ENCODE results near the gene ZNF653. TPM values are rescaled to one million over a fixed set of nuclear protein-coding genes. Genes with fewer than 3 reads are reported as not detected.

The ZNF653 gene
- total RNA-seq, 5 donors from 2014 or later (not counting 1 experiment from before 2014, with no cell fraction given) = 12.7 to 24.8 (median 22.2) TPM

DNA sequence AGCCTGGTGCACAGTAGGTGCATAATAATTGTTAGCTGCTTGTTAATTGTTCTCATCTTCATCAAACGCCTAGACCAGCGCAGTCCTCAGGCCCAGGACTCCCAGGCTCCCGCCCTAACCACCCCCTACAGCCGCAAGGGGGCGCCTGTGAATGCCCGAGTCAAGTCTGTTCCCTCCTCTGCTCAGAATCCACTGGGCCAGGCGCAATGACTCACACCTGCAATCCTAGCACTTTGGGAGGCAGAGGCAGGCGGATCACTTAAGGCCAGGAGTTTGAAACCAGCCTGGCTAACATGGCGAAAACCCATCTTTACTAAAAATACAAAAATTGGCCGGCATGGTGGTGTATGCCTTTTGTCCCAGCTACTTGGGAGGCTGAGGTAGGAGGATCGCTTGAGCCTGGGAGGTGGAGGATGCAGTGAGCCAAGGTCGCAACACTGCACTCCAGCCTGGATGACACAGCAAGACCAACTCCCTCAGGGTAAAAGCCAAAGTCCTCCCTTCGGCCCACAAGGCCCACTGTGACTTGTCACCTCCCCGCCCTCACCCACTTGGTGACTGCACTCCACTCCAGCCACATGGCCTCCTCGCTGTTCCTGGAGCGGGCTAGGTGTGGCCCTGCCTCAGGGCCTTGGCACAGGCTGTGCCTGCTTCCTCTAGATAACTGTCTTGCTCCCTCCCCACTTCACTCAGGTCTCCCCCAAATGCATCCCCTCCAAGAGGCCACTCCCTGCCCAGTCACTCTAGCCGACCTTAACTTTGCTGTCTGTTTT, 9.1 kb downstream of the ZNF653 start:
- peaks cover 0 to 5% (median 3%) of the 10 kb centered on the region in 3 donors for H3K4me1 Mint-ChIP-seq
- DNase-seq (peak in 31 of 35 experiments; percentile 26 to 69 (median 50)), ATAC-seq (replicated peaks in 1 of 4) (peak; percentile 54 to 70 (median 64))
- Histone ChIP-seq H3K4me3 (ENCODE audit: control insufficient read depth in 1 of 2, extremely low read depth in 1 of 2, low read length in 1 of 2) (no peak overlapping the region), H3K36me3 (ENCODE audit: control insufficient read depth in 2 of 2, extremely low read depth in 1 of 2, insufficient read depth in 1 of 2, low read length in 1 of 2) (peaks cover 6 to 23% of the 10 kb centered on the region in 2 donors), H3K27me3 (replicated peaks in 1 of 2; ENCODE audit: control insufficient read depth in 2 of 2, extremely low read depth in 1 of 2, insufficient read depth in 2 of 2, low read length in 1 of 2) (peaks cover 0 to 4% of the 10 kb centered on the region in 2 experiments), H3K4me1 (ENCODE audit: control insufficient read depth in 1 of 2, extremely low read depth in 1 of 2, insufficient read depth in 2 of 2, low read length in 2 of 2) (no peaks in the 10 kb centered on the region), H3K27ac (ENCODE audit: low read length) (no peak overlapping the region), H3K9me3 (no peaks in the 10 kb centered on the region)
- no peaks in the 10 kb centered on the region for H3K27me3 Mint-ChIP-seq
- H3K4me3 Mint-ChIP-seq = no peak overlapping the region
- H3K36me3 Mint-ChIP-seq = peaks cover 23% of the 10 kb centered on the region
- POLR2A ChIA-PET = interaction anchor here in 1 of 2 donors (0.5 kb wide), 1 partner anchor 1185 kb away, joined by 9 read pairs; no protein-coding TSS in a partner anchor
- no peaks in the 10 kb centered on the region for H3K9me3 Mint-ChIP-seq
- CTCF ChIA-PET = interaction anchor here in 1 of 2 donors (0.6 kb wide), 1 partner anchor 213 kb away, joined by 4 read pairs; no protein-coding TSS in a partner anchor
- H3K27ac Mint-ChIP-seq = no peak overlapping the region
- 66% methylated on average over 10 of the region's 17 CpGs for WGBS (ENCODE audit: insufficient coverage)

GRCh38 chr19:11495885-11496284, 9.8 kb downstream of the ZNF653 start:
- peaks cover 22% of the 10 kb centered on the region for H3K36me3 Mint-ChIP-seq
- WGBS (ENCODE audit: insufficient coverage) = 95% methylated on average over 19 of the region's 22 CpGs
- H3K4me3 Mint-ChIP-seq = no peak overlapping the region
- CTCF ChIA-PET = no interaction called here
- Histone ChIP-seq H3K9me3 (no peaks in the 10 kb centered on the region), H3K27ac (ENCODE audit: low read length) (no peak overlapping the region), H3K27me3 (replicated peaks in 1 of 2; ENCODE audit: control insufficient read depth in 2 of 2, extremely low read depth in 1 of 2, insufficient read depth in 2 of 2, low read length in 1 of 2) (peaks cover 0 to 4% of the 10 kb centered on the region in 2 experiments), H3K4me3 (ENCODE audit: control insufficient read depth in 1 of 2, extremely low read depth in 1 of 2, low read length in 1 of 2) (no peak overlapping the region), H3K4me1 (ENCODE audit: control insufficient read depth in 1 of 2, extremely low read depth in 1 of 2, insufficient read depth in 2 of 2, low read length in 2 of 2) (no peaks in the 10 kb centered on the region), H3K36me3 (ENCODE audit: control insufficient read depth in 2 of 2, extremely low read depth in 1 of 2, insufficient read depth in 1 of 2, low read length in 1 of 2) (peaks cover 6 to 26% of the 10 kb centered on the region in 2 donors)
- H3K4me1 Mint-ChIP-seq = peaks cover 0 to 3% (median 2%) of the 10 kb centered on the region in 3 donors
- no peaks in the 10 kb centered on the region for H3K9me3 Mint-ChIP-seq
- no peak overlapping the region for H3K27ac Mint-ChIP-seq
- DNase-seq (no peak), ATAC-seq (replicated peaks in 1 of 4) (no peak)
- POLR2A ChIA-PET = no interaction called here
- H3K27me3 Mint-ChIP-seq = no peaks in the 10 kb centered on the region

- Mint-ChIP-seq H3K9me3 (no peaks in the 10 kb centered on the region), H3K4me3 (no peak overlapping the region), H3K27ac (no peak overlapping the region), H3K27me3 (no peaks in the 10 kb centered on the region), H3K4me1 (peaks cover 0 to 2% (median 0%) of the 10 kb centered on the region in 3 donors), H3K36me3 (peaks cover 26% of the 10 kb centered on the region)
- H3K4me1 ChIP-seq (ENCODE audit: control insufficient read depth in 1 of 2, extremely low read depth in 1 of 2, insufficient read depth in 2 of 2, low read length in 2 of 2) = no peaks in the 10 kb centered on the region
- H3K27ac ChIP-seq (ENCODE audit: low read length) = no peak overlapping the region
- ChIA-PET CTCF (no interaction called here), POLR2A (no interaction called here)
- peaks cover 6 to 29% of the 10 kb centered on the region in 2 donors for H3K36me3 ChIP-seq (ENCODE audit: control insufficient read depth in 2 of 2, extremely low read depth in 1 of 2, insufficient read depth in 1 of 2, low read length in 1 of 2)
- 97% methylated on average over 10 of the region's 10 CpGs for WGBS (ENCODE audit: insufficient coverage)
- H3K4me3 ChIP-seq (ENCODE audit: control insufficient read depth in 1 of 2, extremely low read depth in 1 of 2, low read length in 1 of 2) = no peak overlapping the region
- no peaks in the 10 kb centered on the region for H3K9me3 ChIP-seq
- H3K27me3 ChIP-seq (replicated peaks in 1 of 2; ENCODE audit: control insufficient read depth in 2 of 2, extremely low read depth in 1 of 2, insufficient read depth in 2 of 2, low read length in 1 of 2) = peaks cover 0 to 4% of the 10 kb centered on the region in 2 experiments
- DNase-seq (no peak), ATAC-seq (replicated peaks in 1 of 4) (no peak)
Measured at GRCh38 chr19:11495481-11495880, 10.2 kb downstream of the ZNF653 start.

DNA sequence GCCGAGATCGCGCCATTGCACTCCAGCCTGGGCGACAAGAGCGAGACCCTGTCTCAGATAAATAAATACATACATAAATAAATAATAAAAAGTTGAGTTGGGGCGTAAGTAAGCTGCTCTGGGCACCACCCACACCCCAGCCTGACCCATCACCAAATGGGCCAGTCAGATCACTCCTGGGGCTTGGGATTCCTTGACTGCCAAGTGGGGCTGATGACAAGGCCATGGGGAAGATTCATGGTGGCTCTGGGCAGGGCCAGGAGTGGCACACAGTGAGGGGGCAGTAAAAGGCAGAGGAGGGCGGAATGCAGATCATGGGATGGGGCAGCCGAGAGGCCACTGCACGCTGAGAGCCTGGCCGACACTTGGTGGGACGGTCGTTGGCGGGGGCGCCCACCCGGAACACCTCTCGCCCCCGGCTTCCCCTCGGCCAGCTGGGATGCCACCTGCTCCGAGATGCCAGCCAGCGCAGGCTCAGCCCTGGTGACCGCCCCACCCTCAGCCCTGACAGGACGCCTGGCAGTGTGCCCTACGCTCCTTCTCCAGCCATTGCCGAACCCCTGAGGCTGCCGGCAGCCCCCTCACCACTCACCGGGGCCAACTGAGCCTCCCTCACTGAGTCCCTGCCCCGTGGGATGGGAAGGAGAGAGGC, 10.9 kb downstream of the ZNF653 start:
- H3K27me3 ChIP-seq (replicated peaks in 1 of 2; ENCODE audit: control insufficient read depth in 2 of 2, extremely low read depth in 1 of 2, insufficient read depth in 2 of 2, low read length in 1 of 2) = peaks cover 0 to 4% of the 10 kb centered on the region in 2 experiments
- no peaks in the 10 kb centered on the region for H3K4me1 ChIP-seq (ENCODE audit: control insufficient read depth in 1 of 2, extremely low read depth in 1 of 2, insufficient read depth in 2 of 2, low read length in 2 of 2)
- H3K9me3 ChIP-seq = no peaks in the 10 kb centered on the region
- H3K4me1 Mint-ChIP-seq = no peaks in the 10 kb centered on the region
- DNase-seq (no peak), ATAC-seq (replicated peaks in 1 of 4) (no peak)
- WGBS (ENCODE audit: insufficient coverage) = 99% methylated on average over 13 of the region's 27 CpGs
- H3K4me3 ChIP-seq (ENCODE audit: control insufficient read depth in 1 of 2, extremely low read depth in 1 of 2, low read length in 1 of 2) = no peak overlapping the region
- peaks cover 6 to 34% of the 10 kb centered on the region in 2 donors for H3K36me3 ChIP-seq (ENCODE audit: control insufficient read depth in 2 of 2, extremely low read depth in 1 of 2, insufficient read depth in 1 of 2, low read length in 1 of 2)
- no peak overlapping the region for H3K27ac Mint-ChIP-seq
- ChIA-PET POLR2A (no interaction called here), CTCF (no interaction called here)
- no peak overlapping the region for H3K27ac ChIP-seq (ENCODE audit: low read length)
- H3K27me3 Mint-ChIP-seq = no peaks in the 10 kb centered on the region
- H3K9me3 Mint-ChIP-seq = no peaks in the 10 kb centered on the region
- peaks cover 25% of the 10 kb centered on the region for H3K36me3 Mint-ChIP-seq
- H3K4me3 Mint-ChIP-seq = no peak overlapping the region

GRCh38 chr19:11489378-11489777, 16.3 kb downstream of the ZNF653 start:
- H3K27ac ChIP-seq (ENCODE audit: low read length) = no peak overlapping the region
- no peak overlapping the region for H3K4me3 ChIP-seq (ENCODE audit: control insufficient read depth in 1 of 2, extremely low read depth in 1 of 2, low read length in 1 of 2)
- POLR2A ChIA-PET = interaction anchor here in 1 of 2 donors (0.5 kb wide), 1 partner anchor 29 kb away, joined by 3 read pairs; no protein-coding TSS in a partner anchor
- H3K36me3 ChIP-seq (ENCODE audit: control insufficient read depth in 2 of 2, extremely low read depth in 1 of 2, insufficient read depth in 1 of 2, low read length in 1 of 2) = peaks cover 9 to 23% of the 10 kb centered on the region in 2 donors
- no peaks in the 10 kb centered on the region for H3K9me3 Mint-ChIP-seq
- no peak overlapping the region for H3K27ac Mint-ChIP-seq
- H3K36me3 Mint-ChIP-seq = peaks cover 20% of the 10 kb centered on the region
- H3K4me1 Mint-ChIP-seq = peaks cover 0 to 2% (median 0%) of the 10 kb centered on the region in 3 donors
- no peaks in the 10 kb centered on the region for H3K4me1 ChIP-seq (ENCODE audit: control insufficient read depth in 1 of 2, extremely low read depth in 1 of 2, insufficient read depth in 2 of 2, low read length in 2 of 2)
- CTCF ChIA-PET = no interaction called here
- H3K4me3 Mint-ChIP-seq = no peak overlapping the region
- H3K27me3 Mint-ChIP-seq = peaks cover 0 to 2% of the 10 kb centered on the region in 2 donors
- no peaks in the 10 kb centered on the region for H3K9me3 ChIP-seq
- H3K27me3 ChIP-seq (replicated peaks in 1 of 2; ENCODE audit: control insufficient read depth in 2 of 2, extremely low read depth in 1 of 2, insufficient read depth in 2 of 2, low read length in 1 of 2) = no peaks in the 10 kb centered on the region
- WGBS (ENCODE audit: insufficient coverage) = 92% methylated on average over 6 of the region's 7 CpGs
- DNase-seq = no peak
- ATAC-seq (replicated peaks in 1 of 4) = no peak

DNA sequence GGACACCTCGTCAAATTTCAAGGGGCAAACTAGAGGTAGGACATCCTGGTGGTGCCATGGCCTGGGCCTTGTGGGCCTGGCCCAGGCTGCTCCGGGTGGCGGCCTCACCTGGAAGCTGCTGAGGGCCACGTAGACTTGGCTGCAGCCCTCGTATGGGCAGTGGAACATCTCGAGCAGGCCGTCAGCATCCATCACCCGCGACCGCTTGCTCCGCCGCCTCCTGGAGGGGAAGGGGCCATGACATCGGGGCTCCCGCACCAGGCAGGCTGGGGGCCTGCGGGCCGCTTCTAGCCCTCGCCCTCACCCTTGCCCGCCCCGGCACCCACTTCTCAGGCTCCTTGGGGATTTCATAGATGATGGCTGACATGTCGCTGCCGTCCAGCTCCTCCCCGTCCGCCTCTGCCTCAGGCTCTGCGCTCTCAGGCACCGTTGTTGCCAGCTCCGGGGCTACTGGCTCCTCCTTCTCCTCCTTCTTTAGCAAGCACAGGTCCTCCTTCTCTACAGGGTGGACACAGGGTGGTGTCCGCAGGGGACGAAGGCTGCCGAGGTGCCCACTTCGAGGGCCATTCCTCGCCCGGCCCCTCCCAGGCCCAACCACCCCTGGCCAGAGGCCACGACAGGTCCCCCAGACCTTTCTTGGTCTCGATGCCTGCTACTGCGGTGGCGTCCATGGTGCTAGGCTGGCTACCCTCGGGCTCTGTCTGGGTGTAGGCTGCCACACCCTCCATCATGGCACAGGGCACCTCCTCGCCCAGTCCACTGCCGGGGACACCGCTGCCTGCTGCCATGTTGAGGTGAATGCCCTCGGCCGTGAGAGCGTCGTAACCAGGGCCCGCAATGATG, 18.8 kb downstream of the ZNF653 start:
- CTCF ChIA-PET = no interaction called here
- Histone ChIP-seq H3K4me3 (ENCODE audit: control insufficient read depth in 1 of 2, extremely low read depth in 1 of 2, low read length in 1 of 2) (no peak overlapping the region), H3K4me1 (ENCODE audit: control insufficient read depth in 1 of 2, extremely low read depth in 1 of 2, insufficient read depth in 2 of 2, low read length in 2 of 2) (peaks cover 4 to 15% of the 10 kb centered on the region in 2 experiments), H3K9me3 (no peaks in the 10 kb centered on the region), H3K27me3 (replicated peaks in 1 of 2; ENCODE audit: control insufficient read depth in 2 of 2, extremely low read depth in 1 of 2, insufficient read depth in 2 of 2, low read length in 1 of 2) (peaks cover 0 to 17% of the 10 kb centered on the region in 2 experiments), H3K27ac (ENCODE audit: low read length) (no peak overlapping the region), H3K36me3 (ENCODE audit: control insufficient read depth in 2 of 2, extremely low read depth in 1 of 2, insufficient read depth in 1 of 2, low read length in 1 of 2) (peaks cover 9 to 15% of the 10 kb centered on the region in 2 donors)
- H3K27me3 Mint-ChIP-seq = peaks cover under 1 to 11% of the 10 kb centered on the region in 2 donors
- no peak for ATAC-seq (replicated peaks in 1 of 4)
- H3K27ac Mint-ChIP-seq = no peak overlapping the region
- no peak overlapping the region for H3K4me3 Mint-ChIP-seq
- POLR2A ChIA-PET = no interaction called here
- WGBS (ENCODE audit: insufficient coverage) = 95% methylated on average over 45 of the region's 45 CpGs
- H3K9me3 Mint-ChIP-seq = no peaks in the 10 kb centered on the region
- peaks cover 23% of the 10 kb centered on the region for H3K36me3 Mint-ChIP-seq
- no peak for DNase-seq
- H3K4me1 Mint-ChIP-seq = peaks cover 7 to 15% (median 13%) of the 10 kb centered on the region in 3 donors
